WTC11 (cell line): ENCODE data around the gene FES.

ENCODE experiments used
- CREB1 ChIP-seq: sonication (generic); formaldehyde crosslinking; IDR thresholded peaks from 2 replicates; pipeline ENCODE4 v1.8.0; 2023; ENCODE audit warnings: mild to moderate bottlenecking, missing genetic modification reagents
- ESRRA ChIP-seq: sonication (generic); formaldehyde crosslinking; IDR thresholded peaks from 2 replicates; pipeline ENCODE4 v1.8.1; 2022; ENCODE audit warnings: mild to moderate bottlenecking, missing genetic modification reagents, borderline replicate concordance
- IRF2 ChIP-seq: sonication (generic); formaldehyde crosslinking; IDR thresholded peaks from 2 replicates; pipeline ENCODE4 v1.8.0; 2022; ENCODE audit warnings: low read depth, missing genetic modification reagents, borderline replicate concordance
- NFYB ChIP-seq: sonication (generic); formaldehyde crosslinking; conservative IDR thresholded peaks from 2 replicates; pipeline ENCODE4 v1.8.0; 2022; ENCODE audit warnings: low read depth, missing genetic modification reagents
- ZNF671 ChIP-seq: fragments of 250-450 bp; sonication (Bioruptor Pico); IDR thresholded peaks from 2 replicates; pipeline ENCODE4 v1.8.0; 2021; ENCODE audit warnings: mild to moderate bottlenecking
- TF ChIP-seq, protein P1 (sequence below): fragments of 200-600 bp; IDR thresholded peaks from 2 replicates; pipeline ENCODE4 v1.8.0; 2022; ENCODE audit warnings: antibody characterized with exemption
- TF ChIP-seq, protein P2 (sequence below): sonication (generic); formaldehyde crosslinking; IDR thresholded peaks from 2 replicates; pipeline ENCODE4 v1.8.1; 2023; ENCODE audit warnings: mild to moderate bottlenecking, missing genetic modification reagents, borderline replicate concordance
- TF ChIP-seq, protein P3 (sequence below): sonication (generic); formaldehyde crosslinking; IDR thresholded peaks from 2 replicates; pipeline ENCODE4 v1.8.0; 2022; ENCODE audit warnings: mild to moderate bottlenecking, missing genetic modification reagents
- TF ChIP-seq, protein P4 (sequence below): sonication (generic); formaldehyde crosslinking; conservative IDR thresholded peaks from 2 replicates; pipeline ENCODE4 v1.8.1; 2022; ENCODE audit warnings: mild to moderate bottlenecking, missing genetic modification reagents

DNA sequence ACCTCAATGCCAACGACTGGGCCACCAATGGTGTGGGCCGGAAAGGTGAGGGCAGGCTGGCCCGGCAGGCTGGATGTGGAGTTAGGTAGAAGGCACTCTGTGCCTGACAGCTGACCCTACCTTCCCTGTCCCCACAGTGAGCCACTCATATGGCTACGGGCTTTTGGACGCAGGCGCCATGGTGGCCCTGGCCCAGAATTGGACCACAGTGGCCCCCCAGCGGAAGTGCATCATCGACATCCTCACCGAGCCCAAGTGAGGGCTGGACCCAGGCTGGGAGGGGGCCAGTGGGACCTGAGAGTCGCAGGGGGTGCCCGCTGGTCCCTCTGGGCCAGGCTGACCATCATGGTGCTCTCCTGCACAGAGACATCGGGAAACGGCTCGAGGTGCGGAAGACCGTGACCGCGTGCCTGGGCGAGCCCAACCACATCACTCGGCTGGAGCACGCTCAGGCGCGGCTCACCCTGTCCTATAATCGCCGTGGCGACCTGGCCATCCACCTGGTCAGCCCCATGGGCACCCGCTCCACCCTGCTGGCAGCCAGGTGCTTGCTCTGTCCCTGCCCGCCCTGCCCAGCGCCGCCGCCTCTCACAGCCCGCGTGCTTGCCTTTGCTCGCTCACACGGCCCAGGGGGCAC lies 4.5 kb upstream of the FES start:
- TF ChIP-seq, protein P1, sequence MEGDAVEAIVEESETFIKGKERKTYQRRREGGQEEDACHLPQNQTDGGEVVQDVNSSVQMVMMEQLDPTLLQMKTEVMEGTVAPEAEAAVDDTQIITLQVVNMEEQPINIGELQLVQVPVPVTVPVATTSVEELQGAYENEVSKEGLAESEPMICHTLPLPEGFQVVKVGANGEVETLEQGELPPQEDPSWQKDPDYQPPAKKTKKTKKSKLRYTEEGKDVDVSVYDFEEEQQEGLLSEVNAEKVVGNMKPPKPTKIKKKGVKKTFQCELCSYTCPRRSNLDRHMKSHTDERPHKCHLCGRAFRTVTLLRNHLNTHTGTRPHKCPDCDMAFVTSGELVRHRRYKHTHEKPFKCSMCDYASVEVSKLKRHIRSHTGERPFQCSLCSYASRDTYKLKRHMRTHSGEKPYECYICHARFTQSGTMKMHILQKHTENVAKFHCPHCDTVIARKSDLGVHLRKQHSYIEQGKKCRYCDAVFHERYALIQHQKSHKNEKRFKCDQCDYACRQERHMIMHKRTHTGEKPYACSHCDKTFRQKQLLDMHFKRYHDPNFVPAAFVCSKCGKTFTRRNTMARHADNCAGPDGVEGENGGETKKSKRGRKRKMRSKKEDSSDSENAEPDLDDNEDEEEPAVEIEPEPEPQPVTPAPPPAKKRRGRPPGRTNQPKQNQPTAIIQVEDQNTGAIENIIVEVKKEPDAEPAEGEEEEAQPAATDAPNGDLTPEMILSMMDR: no peak
- TF ChIP-seq ESRRA (CRISPR knock-in tag) (no peak), NFYB (CRISPR knock-in tag) (no peak), CREB1 (CRISPR knock-in tag) (no peak), ZNF671 (CRISPR knock-in tag) (no peak), IRF2 (no peak)
- TF ChIP-seq, protein P2, sequence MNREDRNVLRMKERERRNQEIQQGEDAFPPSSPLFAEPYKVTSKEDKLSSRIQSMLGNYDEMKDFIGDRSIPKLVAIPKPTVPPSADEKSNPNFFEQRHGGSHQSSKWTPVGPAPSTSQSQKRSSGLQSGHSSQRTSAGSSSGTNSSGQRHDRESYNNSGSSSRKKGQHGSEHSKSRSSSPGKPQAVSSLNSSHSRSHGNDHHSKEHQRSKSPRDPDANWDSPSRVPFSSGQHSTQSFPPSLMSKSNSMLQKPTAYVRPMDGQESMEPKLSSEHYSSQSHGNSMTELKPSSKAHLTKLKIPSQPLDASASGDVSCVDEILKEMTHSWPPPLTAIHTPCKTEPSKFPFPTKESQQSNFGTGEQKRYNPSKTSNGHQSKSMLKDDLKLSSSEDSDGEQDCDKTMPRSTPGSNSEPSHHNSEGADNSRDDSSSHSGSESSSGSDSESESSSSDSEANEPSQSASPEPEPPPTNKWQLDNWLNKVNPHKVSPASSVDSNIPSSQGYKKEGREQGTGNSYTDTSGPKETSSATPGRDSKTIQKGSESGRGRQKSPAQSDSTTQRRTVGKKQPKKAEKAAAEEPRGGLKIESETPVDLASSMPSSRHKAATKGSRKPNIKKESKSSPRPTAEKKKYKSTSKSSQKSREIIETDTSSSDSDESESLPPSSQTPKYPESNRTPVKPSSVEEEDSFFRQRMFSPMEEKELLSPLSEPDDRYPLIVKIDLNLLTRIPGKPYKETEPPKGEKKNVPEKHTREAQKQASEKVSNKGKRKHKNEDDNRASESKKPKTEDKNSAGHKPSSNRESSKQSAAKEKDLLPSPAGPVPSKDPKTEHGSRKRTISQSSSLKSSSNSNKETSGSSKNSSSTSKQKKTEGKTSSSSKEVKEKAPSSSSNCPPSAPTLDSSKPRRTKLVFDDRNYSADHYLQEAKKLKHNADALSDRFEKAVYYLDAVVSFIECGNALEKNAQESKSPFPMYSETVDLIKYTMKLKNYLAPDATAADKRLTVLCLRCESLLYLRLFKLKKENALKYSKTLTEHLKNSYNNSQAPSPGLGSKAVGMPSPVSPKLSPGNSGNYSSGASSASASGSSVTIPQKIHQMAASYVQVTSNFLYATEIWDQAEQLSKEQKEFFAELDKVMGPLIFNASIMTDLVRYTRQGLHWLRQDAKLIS: no peak
- TF ChIP-seq, protein P3, sequence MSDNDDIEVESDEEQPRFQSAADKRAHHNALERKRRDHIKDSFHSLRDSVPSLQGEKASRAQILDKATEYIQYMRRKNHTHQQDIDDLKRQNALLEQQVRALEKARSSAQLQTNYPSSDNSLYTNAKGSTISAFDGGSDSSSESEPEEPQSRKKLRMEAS (CRISPR knock-in tag): no peak
- TF ChIP-seq, protein P4, sequence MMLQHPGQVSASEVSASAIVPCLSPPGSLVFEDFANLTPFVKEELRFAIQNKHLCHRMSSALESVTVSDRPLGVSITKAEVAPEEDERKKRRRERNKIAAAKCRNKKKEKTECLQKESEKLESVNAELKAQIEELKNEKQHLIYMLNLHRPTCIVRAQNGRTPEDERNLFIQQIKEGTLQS (CRISPR knock-in tag): no peak
